Stromal cell of bone marrow (primary cell): ENCODE results near the gene CACFD1.

Experiments
- DNase-seq: peaks from one replicate; pipeline ENCODE4 v3.0.0-alpha.2; 2012; ENCODE audit warnings: low read depth

The CACFD1 gene

DNA sequence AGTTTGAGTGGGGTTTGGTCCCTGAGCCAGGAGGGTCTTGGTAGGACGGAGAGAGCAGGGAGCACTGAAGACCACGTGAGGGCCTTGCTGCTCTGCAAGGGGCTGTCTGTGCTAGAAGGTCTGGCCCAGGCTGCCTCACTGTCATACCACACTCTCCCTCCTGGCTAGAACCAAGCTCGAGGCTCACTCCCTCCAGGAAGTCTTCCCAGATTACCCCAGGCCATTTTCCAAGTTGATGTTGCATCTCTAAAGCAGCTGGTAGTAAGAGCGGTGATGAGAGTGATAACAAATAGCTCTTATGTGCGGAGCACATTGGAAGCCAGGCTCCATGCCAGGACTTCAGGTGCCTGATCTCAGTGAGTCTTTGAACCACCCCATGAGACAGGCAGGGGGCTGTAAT lies 58.4 kb downstream of the CACFD1 start:
- no peak for DNase-seq

DNA sequence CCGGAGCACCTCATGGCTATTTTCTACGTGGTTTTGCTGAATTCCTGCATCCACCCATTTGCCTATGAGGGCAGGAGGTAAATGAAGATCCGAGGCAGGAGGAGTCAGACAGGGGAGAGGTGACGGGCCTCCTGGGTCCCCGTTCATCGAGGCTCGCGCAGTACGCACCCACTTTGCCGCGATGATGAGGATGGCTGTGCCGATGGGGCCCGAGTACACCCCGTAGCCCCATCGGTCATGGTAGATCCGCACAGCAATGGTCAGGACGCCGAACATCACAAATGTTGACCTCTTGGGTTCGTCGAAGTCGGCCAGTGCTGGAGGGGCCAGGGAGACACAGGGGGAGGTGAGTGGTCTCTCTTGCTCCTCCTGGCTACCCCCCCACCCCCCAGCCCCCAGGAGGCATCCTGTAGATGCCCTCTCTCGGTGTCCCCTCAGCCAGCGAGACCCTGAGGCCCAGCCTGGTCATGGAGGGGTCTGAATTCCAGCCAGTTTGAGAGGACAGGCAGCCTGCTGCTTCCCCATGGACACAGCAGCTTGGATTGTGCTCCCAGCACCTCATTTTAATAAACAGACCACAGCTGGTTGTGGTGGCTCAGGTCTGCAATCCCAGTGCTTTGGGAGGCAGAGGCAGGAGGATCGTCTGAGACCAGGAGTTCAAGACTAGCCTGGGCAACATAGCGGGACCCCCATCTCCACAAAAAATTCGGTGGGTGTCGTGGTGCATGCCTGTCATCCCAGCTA lies 59.1 kb downstream of the CACFD1 start:
- no peak for DNase-seq

DNA sequence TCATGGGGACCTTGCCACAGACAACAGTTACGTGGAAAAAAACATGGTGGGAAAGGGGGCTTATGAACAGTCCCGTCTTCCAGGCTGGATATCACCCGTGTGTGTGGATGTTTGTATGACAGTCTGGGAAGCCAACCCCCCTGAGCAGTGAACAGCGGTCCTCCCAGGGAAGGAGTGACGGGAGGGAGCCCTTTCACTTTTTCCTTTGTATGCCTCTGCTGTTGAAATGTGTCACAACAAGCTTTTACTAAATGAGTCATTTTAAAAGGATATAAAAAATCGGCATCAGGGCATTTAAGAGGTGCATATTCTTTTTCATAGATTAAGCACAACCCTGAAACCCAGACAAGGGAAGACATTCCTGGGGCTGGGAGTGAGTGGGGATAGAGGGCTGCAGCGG lies 59.9 kb downstream of the CACFD1 start:
- peak; percentile 10 for DNase-seq

DNA sequence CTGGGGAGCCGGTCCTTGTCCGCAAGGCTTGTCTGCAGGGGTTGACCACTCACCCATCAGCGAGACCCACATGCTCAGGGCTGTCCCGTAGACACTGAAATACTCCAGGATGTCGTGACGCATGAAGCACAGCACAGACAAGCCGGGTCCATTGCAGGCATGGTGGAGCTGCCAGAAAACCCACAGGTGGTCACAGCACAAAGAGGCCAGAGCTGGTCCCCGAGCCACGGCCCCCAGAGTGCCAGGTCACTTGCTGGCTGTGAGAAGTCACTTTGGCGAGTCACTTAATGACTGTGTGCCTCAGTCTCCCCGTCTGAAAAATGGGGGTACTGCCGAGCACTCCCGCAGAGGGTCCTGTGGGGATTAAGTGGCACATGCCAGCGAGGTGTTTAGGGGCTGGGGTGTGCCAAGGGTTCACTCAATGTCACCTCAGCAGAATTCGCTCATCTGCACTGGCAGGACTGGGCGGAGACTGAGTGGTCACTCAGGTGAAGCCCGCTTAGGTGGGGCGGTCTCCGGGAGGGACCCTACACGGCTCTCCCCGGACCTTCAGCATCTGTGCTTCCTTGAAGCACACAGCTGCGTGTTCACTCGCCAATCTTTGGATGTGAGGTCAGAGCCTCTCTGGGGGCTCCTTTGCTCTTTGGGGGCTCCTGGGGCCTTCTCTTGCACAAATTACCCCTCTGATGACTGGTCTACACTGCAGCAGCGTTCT lies 60.5 kb downstream of the CACFD1 start:
- no peak for DNase-seq
